DND-41 (cell line): Measurements from ENCODE around the gene BLMH.

ENCODE experiments used
- CTCF ChIP-seq: IDR thresholded peaks from 2 replicates; pipeline ENCODE4 v1.5.1; 2012; ENCODE audit warnings: borderline replicate concordance, low read length, moderate library complexity, mild to moderate bottlenecking; ENCODE audit not compliant: poor library complexity, severe bottlenecking; ENCODE audit errors: extremely low read depth
- EZH2 ChIP-seq: IDR thresholded peaks from 3 replicates; pipeline ENCODE4 v1.6.1; 2012; ENCODE audit warnings: borderline replicate concordance, low read depth, mild to moderate bottlenecking, moderate library complexity, low read length, inconsistent platforms; ENCODE audit not compliant: severe bottlenecking

DNA sequence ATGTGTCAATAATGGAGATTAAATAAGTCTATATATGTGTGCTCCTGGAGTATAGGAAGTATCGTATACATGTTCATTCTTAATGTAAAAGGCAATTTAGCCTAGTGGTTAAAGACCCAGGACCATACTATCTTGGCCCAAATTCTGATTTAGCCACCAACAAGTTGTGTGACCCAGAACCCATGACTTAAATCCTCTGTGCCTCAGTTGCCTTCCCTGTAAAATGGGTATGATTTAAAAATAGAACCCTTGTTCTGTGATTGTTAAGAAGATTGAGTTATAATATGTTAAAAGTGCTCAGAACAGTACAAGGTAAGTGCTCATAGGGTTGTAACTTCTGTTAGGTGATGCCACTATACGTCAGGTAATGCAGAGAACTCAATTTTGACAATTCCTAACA is 18.8 kb upstream of the BLMH start:
- TF ChIP-seq CTCF = no peak
- no peak for TF ChIP-seq EZH2
